Vagina (tissue), 2 donors: Measurements from ENCODE around the gene NLRC3.

Source experiments
- POLR2A ChIP-seq, 2 donors: fragments of 450-650 bp; IDR thresholded peaks; one replicate each; pipeline ENCODE4 v1.6.1; 2017; ENCODE audit warnings: antibody characterized with exemption in 2 of 2, mild to moderate bottlenecking in 2 of 2, moderate library complexity in 2 of 2
- TF ChIP-seq, protein P1 (sequence below), 3 experiments: fragments of 450-650 bp in 2 of 3; fragments of 200-600 bp in 1 of 3; sonication (generic) in 1 of 3; IDR thresholded peaks; one replicate each; pipeline ENCODE4 v1.5.1; 2017 to 2019; ENCODE audit warnings: antibody characterized with exemption in 3 of 3, mild to moderate bottlenecking in 2 of 3, moderate library complexity in 2 of 3

DNA sequence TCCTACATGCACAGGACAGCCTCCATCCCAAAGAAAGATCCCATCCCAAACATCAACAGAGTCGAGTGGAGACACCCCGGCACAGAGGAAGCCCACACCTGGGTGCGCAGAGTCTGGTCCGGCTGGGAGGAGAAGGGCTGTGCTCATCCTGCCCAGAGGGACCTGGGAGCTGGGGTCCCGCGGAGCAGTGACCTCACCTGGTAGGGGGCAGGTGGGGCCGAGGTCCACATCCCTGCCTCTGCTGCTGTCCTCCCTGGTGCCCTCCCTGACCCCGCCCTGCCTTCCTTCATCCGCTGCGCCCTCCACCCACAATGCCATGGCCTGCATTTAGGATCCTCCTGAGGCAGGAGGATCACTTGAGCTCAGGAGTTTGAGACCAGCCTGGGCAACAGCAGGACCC lies 84.8 kb downstream of the NLRC3 start:
- TF ChIP-seq, protein P1, sequence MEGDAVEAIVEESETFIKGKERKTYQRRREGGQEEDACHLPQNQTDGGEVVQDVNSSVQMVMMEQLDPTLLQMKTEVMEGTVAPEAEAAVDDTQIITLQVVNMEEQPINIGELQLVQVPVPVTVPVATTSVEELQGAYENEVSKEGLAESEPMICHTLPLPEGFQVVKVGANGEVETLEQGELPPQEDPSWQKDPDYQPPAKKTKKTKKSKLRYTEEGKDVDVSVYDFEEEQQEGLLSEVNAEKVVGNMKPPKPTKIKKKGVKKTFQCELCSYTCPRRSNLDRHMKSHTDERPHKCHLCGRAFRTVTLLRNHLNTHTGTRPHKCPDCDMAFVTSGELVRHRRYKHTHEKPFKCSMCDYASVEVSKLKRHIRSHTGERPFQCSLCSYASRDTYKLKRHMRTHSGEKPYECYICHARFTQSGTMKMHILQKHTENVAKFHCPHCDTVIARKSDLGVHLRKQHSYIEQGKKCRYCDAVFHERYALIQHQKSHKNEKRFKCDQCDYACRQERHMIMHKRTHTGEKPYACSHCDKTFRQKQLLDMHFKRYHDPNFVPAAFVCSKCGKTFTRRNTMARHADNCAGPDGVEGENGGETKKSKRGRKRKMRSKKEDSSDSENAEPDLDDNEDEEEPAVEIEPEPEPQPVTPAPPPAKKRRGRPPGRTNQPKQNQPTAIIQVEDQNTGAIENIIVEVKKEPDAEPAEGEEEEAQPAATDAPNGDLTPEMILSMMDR (IDR thresholded peaks at IDR 0.05): no peak
- no peak for TF ChIP-seq POLR2A (IDR thresholded peaks at IDR 0.05)
